ENCODE measurements around the gene SPG11. TPM values are rescaled to one million over a fixed set of nuclear protein-coding genes. Genes with fewer than 3 reads are reported as not detected.
"Not testable (repeated sequence)": the region's sequence is repeated elsewhere in the genome, so short reads cannot be mapped to it uniquely, and the experiment has no call there.

Gene SPG11
- total and polyA plus RNA-seq, 10 of the 15 experiments (the other 5 are each of a cell fraction or from before 2014, with no cell fraction given) = 22.1 to 85.1 (median 47.2) TPM

DNA sequence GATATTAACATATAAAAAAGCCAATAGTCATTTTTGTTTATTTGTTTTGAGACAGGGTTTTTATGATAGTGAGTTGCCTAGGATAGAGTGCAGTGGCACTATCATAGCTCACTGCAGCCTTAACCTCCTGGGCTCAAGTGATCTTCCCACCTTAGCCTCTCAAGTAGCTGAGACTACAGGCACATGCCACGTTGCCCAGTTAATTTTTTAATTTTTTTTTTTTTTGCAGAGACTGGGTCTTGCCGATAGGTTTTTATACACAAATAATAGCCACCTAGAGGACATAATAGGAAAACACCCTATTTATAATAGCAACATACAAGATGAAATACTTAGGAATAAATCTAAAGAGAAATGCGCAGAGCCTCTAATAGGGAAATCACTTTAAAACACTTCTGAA lies 113.2 kb downstream of the SPG11 start:
- Histone ChIP-seq H2AFZ (ENCODE audit: control insufficient read depth, low read depth, low read length) (no peak overlapping the region), H3K4me2 (ENCODE audit: control insufficient read depth, insufficient read depth) (no peak overlapping the region), H3K79me2 (ENCODE audit: control insufficient read depth, insufficient read depth, low read length) (peaks cover 38% of the 10 kb centered on the region), H4K20me1 (ENCODE audit: control insufficient read depth, insufficient read depth) (no peaks in the 10 kb centered on the region), H3K9me3 (replicated peaks; ENCODE audit: control insufficient read depth, insufficient read depth, low read length) (no peaks in the 10 kb centered on the region), H3K4me3 (no peak overlapping the region), H3K27me3 (replicated peaks in 1 of 2; ENCODE audit: control insufficient read depth in 2 of 2, insufficient read depth in 2 of 2, low read length in 1 of 2) (no peaks in the 10 kb centered on the region), H3K36me3 (ENCODE audit: control insufficient read depth in 2 of 2, insufficient read depth in 2 of 2, low read length in 1 of 2) (peaks cover 4 to 19% of the 10 kb centered on the region in 2 experiments), H3K4me1 (ENCODE audit: control insufficient read depth, insufficient read depth, low read length) (peaks cover 7% of the 10 kb centered on the region; the same call in 1 of the 2 replicates), H3K27ac (ENCODE audit: control insufficient read depth, insufficient read depth) (no peak overlapping the region), H3K9ac (ENCODE audit: control insufficient read depth, insufficient read depth, low read length) (no peak overlapping the region)
- no peak for FAIRE-seq
- ChIA-PET POLR2A (interaction anchor here (0.6 to 0.7 kb wide), 2 partner anchors 29 to 362 kb away, joined by 3 read pairs; no protein-coding TSS in a partner anchor), RAD21 (ENCODE audit: unreplicated experiment) (no interaction called here), CTCF (interaction anchor here (0.6 to 1.2 kb wide), 7 partner anchors 13 to 795 kb away, joined by 3 to 4 read pairs (median 3); partner anchors contain the start of genes EIF3J and TRIM69), SMC1A (ENCODE audit: uncharacterized antibody, unreplicated experiment) (interaction anchor here (0.6 to 1.1 kb wide), 5 partner anchors 14 to 260 kb away, joined by 3 to 4 read pairs (median 3); partner anchors contain the start of genes CTDSPL2 and TRIM69)
- in situ Hi-C loops (cut with MboI) (no loop called here), intact Hi-C loops (cut with micrococcal nuclease; ENCODE audit: unreplicated experiment) (no loop called here)
- ATAC-seq = no peak
- TSS peak; percentile 8 for BruUV-seq (replicated peaks)
- TF ChIP-seq NR2C1 (IDR thresholded peaks at IDR 0.05) (no peak), RBBP5 (conservative IDR thresholded peaks at IDR 0.05) (no peak)
- TF ChIP-seq, protein P1, sequence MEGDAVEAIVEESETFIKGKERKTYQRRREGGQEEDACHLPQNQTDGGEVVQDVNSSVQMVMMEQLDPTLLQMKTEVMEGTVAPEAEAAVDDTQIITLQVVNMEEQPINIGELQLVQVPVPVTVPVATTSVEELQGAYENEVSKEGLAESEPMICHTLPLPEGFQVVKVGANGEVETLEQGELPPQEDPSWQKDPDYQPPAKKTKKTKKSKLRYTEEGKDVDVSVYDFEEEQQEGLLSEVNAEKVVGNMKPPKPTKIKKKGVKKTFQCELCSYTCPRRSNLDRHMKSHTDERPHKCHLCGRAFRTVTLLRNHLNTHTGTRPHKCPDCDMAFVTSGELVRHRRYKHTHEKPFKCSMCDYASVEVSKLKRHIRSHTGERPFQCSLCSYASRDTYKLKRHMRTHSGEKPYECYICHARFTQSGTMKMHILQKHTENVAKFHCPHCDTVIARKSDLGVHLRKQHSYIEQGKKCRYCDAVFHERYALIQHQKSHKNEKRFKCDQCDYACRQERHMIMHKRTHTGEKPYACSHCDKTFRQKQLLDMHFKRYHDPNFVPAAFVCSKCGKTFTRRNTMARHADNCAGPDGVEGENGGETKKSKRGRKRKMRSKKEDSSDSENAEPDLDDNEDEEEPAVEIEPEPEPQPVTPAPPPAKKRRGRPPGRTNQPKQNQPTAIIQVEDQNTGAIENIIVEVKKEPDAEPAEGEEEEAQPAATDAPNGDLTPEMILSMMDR (IDR thresholded peaks at IDR 0.05 in 2 of 3, conservative IDR thresholded peaks at IDR 0.05 in 1 of 3; ENCODE audit: control insufficient read depth in 2 of 3, extremely low read depth in 1 of 3, insufficient read depth in 1 of 3, low read depth in 3 of 3, low read length in 3 of 3) = peak in 1 of 3 experiments; percentile 21; a peak in 1 of 6 replicates
- no peak for DNase-seq (ENCODE audit: low read depth, low spot score)
- WGBS (ENCODE audit: insufficient coverage, insufficient replicate concordance, low lambda C conversion rate, missing lambda C conversion rate) = 44% methylated on average over 3 of the region's 3 CpGs

DNA sequence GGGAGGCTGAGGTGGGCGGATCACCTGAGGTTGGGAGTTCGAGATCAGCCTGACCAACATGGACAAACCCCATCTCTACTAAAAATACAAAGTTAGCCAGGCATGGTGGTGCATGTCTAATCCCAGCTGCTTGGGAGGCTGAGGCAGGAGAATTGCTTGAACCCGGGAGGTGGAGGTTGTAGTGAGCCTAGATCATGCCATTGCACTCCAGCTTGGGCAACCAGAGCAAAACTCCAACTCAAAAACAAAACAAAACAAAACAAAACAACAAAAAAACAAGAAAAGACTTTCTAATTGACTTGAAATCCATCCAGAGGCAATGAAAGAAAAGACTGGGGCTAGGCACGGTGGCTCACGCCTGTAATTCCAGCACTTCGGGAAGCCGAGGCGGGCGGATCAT lies 114.3 kb downstream of the SPG11 start:
- H3K9ac ChIP-seq (ENCODE audit: control insufficient read depth, insufficient read depth, low read length); ATAC-seq; H3K27me3 ChIP-seq (replicated peaks in 1 of 2; ENCODE audit: control insufficient read depth in 2 of 2, insufficient read depth in 2 of 2, low read length in 1 of 2); H3K4me3 ChIP-seq; H3K9me3 ChIP-seq (replicated peaks; ENCODE audit: control insufficient read depth, insufficient read depth, low read length); intact Hi-C loops (cut with micrococcal nuclease; ENCODE audit: unreplicated experiment); SMC1A ChIA-PET (ENCODE audit: uncharacterized antibody, unreplicated experiment); H3K27ac ChIP-seq (ENCODE audit: control insufficient read depth, insufficient read depth); H4K20me1 ChIP-seq (ENCODE audit: control insufficient read depth, insufficient read depth); RAD21 ChIA-PET (ENCODE audit: unreplicated experiment); H2AFZ ChIP-seq (ENCODE audit: control insufficient read depth, low read depth, low read length); H3K4me2 ChIP-seq (ENCODE audit: control insufficient read depth, insufficient read depth); DNase-seq (ENCODE audit: low read depth, low spot score); in situ Hi-C loops (cut with MboI); H3K4me1 ChIP-seq (ENCODE audit: control insufficient read depth, insufficient read depth, low read length); BruUV-seq (replicated peaks); FAIRE-seq: not testable (repeated sequence)
- Histone ChIP-seq H3K36me3 (ENCODE audit: control insufficient read depth in 2 of 2, insufficient read depth in 2 of 2, low read length in 1 of 2) (peaks cover 2 to 15% of the 10 kb centered on the region in 2 experiments), H3K79me2 (ENCODE audit: control insufficient read depth, insufficient read depth, low read length) (peaks cover 47% of the 10 kb centered on the region)
- POLR2A ChIA-PET = interaction anchor here (0.7 kb wide), 1 partner anchor 768 kb away, joined by 8 read pairs; no protein-coding TSS in a partner anchor
- 89% methylated on average over 9 of the region's 9 CpGs for WGBS (ENCODE audit: insufficient coverage, insufficient replicate concordance, low lambda C conversion rate, missing lambda C conversion rate)
- CTCF ChIA-PET = interaction anchor here (0.9 to 1.1 kb wide), 2 partner anchors 187 to 794 kb away, joined by 3 to 4 read pairs; partner anchors contain the start of gene TRIM69
